Trophoblast cell (in vitro differentiated cells and primary cell): Measurements from ENCODE around the gene TRIM65.
"Not testable (repeated sequence)": the region's sequence is repeated elsewhere in the genome, so short reads cannot be mapped to it uniquely, and the experiment has no call there.

ENCODE experiments used
- DNase-seq, 2 donors: peaks; one replicate each; pipeline ENCODE4 v3.0.0-alpha.2; 2016
- H2AFZ ChIP-seq: 2 replicates; pipeline ENCODE4 v1.6.1; 2013; ENCODE audit warnings: low read length, moderate library complexity, mild to moderate bottlenecking; ENCODE audit not compliant: insufficient read depth, poor library complexity
- H2AK5ac ChIP-seq: 2 replicates; pipeline ENCODE4 v1.6.1; 2013; ENCODE audit warnings: mild to moderate bottlenecking, low read length
- H2BK120ac ChIP-seq: 2 replicates; pipeline ENCODE4 v1.6.1; 2013; ENCODE audit warnings: low read length, mild to moderate bottlenecking, moderate library complexity; ENCODE audit not compliant: insufficient read depth, poor library complexity
- H2BK12ac ChIP-seq: 2 replicates; pipeline ENCODE4 v1.6.1; 2013; ENCODE audit warnings: mild to moderate bottlenecking, low read length, moderate library complexity
- H2BK5ac ChIP-seq: 2 replicates; pipeline ENCODE4 v1.6.1; 2013; ENCODE audit warnings: low read length, low read depth, moderate library complexity, mild to moderate bottlenecking; ENCODE audit not compliant: poor library complexity
- H3K14ac ChIP-seq: 2 replicates; pipeline ENCODE4 v1.6.1; 2013; ENCODE audit warnings: mild to moderate bottlenecking, low read length
- H3K18ac ChIP-seq: 2 replicates; pipeline ENCODE4 v1.6.1; 2013; ENCODE audit warnings: mild to moderate bottlenecking, low read length
- H3K23ac ChIP-seq: 2 replicates; pipeline ENCODE4 v1.6.1; 2013; ENCODE audit warnings: low read length
- H3K27ac ChIP-seq: 2 replicates; pipeline ENCODE4 v1.5.1; 2013; ENCODE audit warnings: low read depth, mild to moderate bottlenecking, inconsistent platforms, low read length, moderate library complexity
- H3K27me3 ChIP-seq: 2 replicates; pipeline ENCODE4 v1.6.1; 2013; ENCODE audit warnings: inconsistent platforms, mild to moderate bottlenecking, low read length, moderate library complexity; ENCODE audit not compliant: insufficient read depth
- H3K36me3 ChIP-seq, 2 experiments: 1 replicate in 1 of 2; 2 replicates in 1 of 2; pipeline ENCODE4 v1.6.1; 2013; ENCODE audit warnings: low read length in 2 of 2, mild to moderate bottlenecking in 2 of 2, moderate library complexity in 1 of 2; ENCODE audit not compliant: insufficient read depth in 2 of 2, control insufficient read depth in 1 of 2
- H3K4ac ChIP-seq: 2 replicates; pipeline ENCODE4 v1.6.1; 2013; ENCODE audit warnings: low read depth, mild to moderate bottlenecking, low read length, moderate library complexity
- H3K4me1 ChIP-seq, 2 experiments: 1 replicate in 1 of 2; 2 replicates in 1 of 2; pipeline ENCODE4 v1.6.1; 2013; ENCODE audit warnings: low read length in 2 of 2, mild to moderate bottlenecking in 2 of 2, moderate library complexity in 1 of 2; ENCODE audit not compliant: insufficient read depth in 2 of 2, control insufficient read depth in 1 of 2
- H3K4me2 ChIP-seq: 2 replicates; pipeline ENCODE4 v1.6.1; 2013; ENCODE audit warnings: inconsistent platforms, mild to moderate bottlenecking, low read length, moderate library complexity
- H3K4me3 ChIP-seq: 2 replicates; pipeline ENCODE4 v1.5.1; 2013; ENCODE audit warnings: mild to moderate bottlenecking, low read depth, low read length, inconsistent platforms
- H3K79me1 ChIP-seq: one replicate; pipeline ENCODE4 v1.6.1; 2013; ENCODE audit warnings: low read length
- H3K79me2 ChIP-seq: 2 replicates; pipeline ENCODE4 v1.6.1; 2013; ENCODE audit warnings: low read length, mild to moderate bottlenecking; ENCODE audit not compliant: control insufficient read depth, insufficient read depth, poor library complexity
- H3K9ac ChIP-seq: 2 replicates; pipeline ENCODE4 v1.6.1; 2013; ENCODE audit warnings: mild to moderate bottlenecking, low read length
- H3K9me3 ChIP-seq: 2 replicates; pipeline ENCODE4 v1.6.1; 2013; ENCODE audit warnings: low read depth, mild to moderate bottlenecking, control low read depth, inconsistent platforms, low read length; ENCODE audit not compliant: insufficient read depth
- H4K12ac ChIP-seq: 2 replicates; pipeline ENCODE4 v1.6.1; 2013; ENCODE audit warnings: low read depth, mild to moderate bottlenecking, low read length, moderate library complexity
- H4K8ac ChIP-seq: 2 replicates; pipeline ENCODE4 v1.6.1; 2013; ENCODE audit warnings: low read depth, mild to moderate bottlenecking, low read length, moderate library complexity
- H4K91ac ChIP-seq: one replicate; pipeline ENCODE4 v1.6.1; 2013; ENCODE audit warnings: low read depth, mild to moderate bottlenecking, low read length, moderate library complexity
- WGBS: extraction: QIAGEN DNeasy Blood & Tissue Kit; methylation state at CpG from one replicate; pipeline ENCODE4 v1.1.7; 2013; ENCODE audit warnings: missing lambda C conversion rate; ENCODE audit not compliant: insufficient read length, insufficient coverage; ENCODE audit errors: extremely low coverage; 5-methylcytosine and 5-hydroxymethylcytosine counted together

Gene TRIM65

DNA sequence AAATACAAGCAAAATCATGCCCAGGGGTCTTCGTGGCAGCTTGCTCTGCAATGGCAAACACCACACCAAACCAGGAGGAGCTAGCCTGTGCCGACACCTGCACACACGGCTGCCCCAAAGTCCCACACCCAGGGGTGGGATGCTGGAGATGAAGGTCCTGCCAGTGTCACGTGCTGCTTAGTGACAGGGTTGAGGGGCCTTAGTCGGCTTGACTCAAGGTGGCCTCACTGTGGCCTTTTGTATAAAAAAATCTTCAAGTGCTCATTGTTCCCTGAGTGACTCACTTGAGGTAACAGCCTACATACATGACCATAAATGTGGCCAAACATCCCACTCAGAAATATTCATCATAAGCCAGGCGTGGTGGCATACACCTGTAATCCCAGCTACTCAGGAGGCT is 7.3 kb downstream of the TRIM65 start:
- Histone ChIP-seq H3K23ac (no peak overlapping the region), H3K27ac (no peak overlapping the region), H3K4ac (no peak overlapping the region), H3K4me3 (no peak overlapping the region), H2BK120ac (no peak overlapping the region), H4K8ac (no peak overlapping the region), H3K9me3 (peaks cover 2% of the 10 kb centered on the region), H3K4me1 (no peaks in the 10 kb centered on the region), H3K18ac (no peak overlapping the region), H3K27me3 (no peaks in the 10 kb centered on the region), H3K4me2 (no peak overlapping the region), H3K79me1 (no peaks in the 10 kb centered on the region), H3K79me2 (no peaks in the 10 kb centered on the region), H3K36me3 (peaks cover 21 to 25% of the 10 kb centered on the region in 2 experiments), H4K12ac (no peak overlapping the region), H3K14ac (no peak overlapping the region), H2BK5ac (no peak overlapping the region), H2AK5ac (no peak overlapping the region), H2AFZ (no peak overlapping the region), H3K9ac (no peak overlapping the region), H2BK12ac (no peak overlapping the region), H4K91ac (no peak overlapping the region)
- no CpG with 5 or more reads among the region's 6 CpGs for WGBS
- no peak for DNase-seq

DNA sequence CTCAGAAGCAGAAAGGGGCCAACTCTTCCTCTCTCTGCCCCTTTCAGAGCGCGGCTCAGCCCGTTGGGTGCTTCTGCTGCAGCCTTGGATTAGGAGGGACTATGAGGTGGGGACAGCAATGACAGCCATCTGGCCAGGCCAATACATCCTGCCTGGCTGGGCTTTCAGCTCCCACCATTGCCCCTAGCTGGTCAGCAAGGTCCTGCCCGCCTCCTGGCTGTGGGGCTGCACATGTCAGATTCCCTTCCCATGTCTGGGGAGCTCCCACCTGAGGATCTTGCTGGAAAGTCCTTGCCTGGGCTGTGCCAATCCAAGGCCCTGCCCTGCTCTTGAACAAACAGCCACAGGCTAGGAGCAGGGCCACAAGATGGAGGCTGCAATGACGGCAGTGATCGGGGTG is 8.3 kb downstream of the TRIM65 start:
- Histone ChIP-seq H3K4me2 (no peak overlapping the region), H3K79me1 (no peaks in the 10 kb centered on the region), H3K14ac (no peak overlapping the region), H3K4me1 (no peaks in the 10 kb centered on the region), H3K9me3 (peaks cover 2% of the 10 kb centered on the region), H2AFZ (no peak overlapping the region), H3K4ac (no peak overlapping the region), H2BK120ac (no peak overlapping the region), H3K23ac (no peak overlapping the region), H4K91ac (no peak overlapping the region), H3K18ac (no peak overlapping the region), H4K8ac (no peak overlapping the region), H4K12ac (no peak overlapping the region), H3K27ac (no peak overlapping the region), H2BK12ac (no peak overlapping the region), H3K36me3 (peaks cover 21 to 25% of the 10 kb centered on the region in 2 experiments), H3K79me2 (no peaks in the 10 kb centered on the region), H3K9ac (no peak overlapping the region), H2AK5ac (no peak overlapping the region), H3K4me3 (no peak overlapping the region), H3K27me3 (no peaks in the 10 kb centered on the region), H2BK5ac (no peak overlapping the region)
- no CpG with 5 or more reads among the region's 6 CpGs for WGBS
- no peak for DNase-seq

DNA sequence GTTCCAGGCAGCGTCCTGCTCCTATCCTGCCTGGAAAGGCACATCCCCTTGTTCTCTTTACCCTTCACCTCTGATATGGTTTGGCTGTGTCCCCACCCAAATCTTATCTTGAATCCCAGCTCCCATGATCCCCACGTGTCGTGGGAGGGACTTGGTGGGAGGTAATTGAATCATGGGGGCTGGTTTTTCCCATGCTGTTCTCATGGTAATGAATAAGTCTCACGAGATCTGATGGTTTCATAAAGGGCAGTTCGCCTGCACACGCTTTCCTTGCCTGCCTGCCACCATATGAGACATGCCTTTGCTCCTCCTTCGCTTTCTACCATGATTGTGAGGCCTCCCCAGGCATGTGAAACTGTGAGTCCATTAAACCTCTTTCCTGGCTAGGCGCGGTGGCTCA is 10.9 kb downstream of the TRIM65 start:
- not testable (repeated sequence) for H3K9ac ChIP-seq, H3K9me3 ChIP-seq, H2BK120ac ChIP-seq, H2AFZ ChIP-seq, H3K79me2 ChIP-seq, H3K27me3 ChIP-seq, H2AK5ac ChIP-seq, H3K4ac ChIP-seq, H3K14ac ChIP-seq, H4K12ac ChIP-seq, H3K4me1 ChIP-seq, DNase-seq, H3K23ac ChIP-seq, H2BK5ac ChIP-seq, H4K91ac ChIP-seq, H2BK12ac ChIP-seq, H3K36me3 ChIP-seq, H3K4me2 ChIP-seq, H3K79me1 ChIP-seq, H3K18ac ChIP-seq, H4K8ac ChIP-seq, H3K4me3 ChIP-seq, H3K27ac ChIP-seq
- no CpG with 5 or more reads among the region's 9 CpGs for WGBS

DNA sequence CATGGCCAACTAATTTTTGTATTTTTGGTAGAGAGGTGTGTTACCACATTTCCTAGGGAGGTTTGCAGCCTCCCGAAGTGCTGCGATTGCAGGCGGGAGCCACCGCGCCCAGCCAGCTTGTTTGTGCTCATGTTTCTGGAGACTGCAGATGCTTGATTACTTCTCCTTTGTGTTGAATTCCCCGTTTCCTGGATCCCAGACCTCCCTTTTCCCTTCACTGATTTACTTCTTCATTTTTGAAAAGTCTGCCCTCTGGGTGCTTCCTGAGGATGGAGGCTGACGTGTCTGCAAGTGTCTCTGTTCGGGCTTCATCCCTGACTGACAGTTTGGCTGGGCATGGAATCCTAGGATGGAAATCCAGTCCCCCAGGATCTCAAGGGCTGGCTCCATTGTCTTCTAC is 11.3 kb downstream of the TRIM65 start:
- H3K9me3 ChIP-seq, result peaks cover 2% of the 10 kb centered on the region
- H3K9ac ChIP-seq, result no peak overlapping the region
- H3K36me3 ChIP-seq, result peaks cover 3 to 4% of the 10 kb centered on the region in 2 experiments
- DNase-seq, result no peak
- H2AFZ ChIP-seq, result no peak overlapping the region
- no peak overlapping the region for H2BK5ac ChIP-seq
- H3K4me1 ChIP-seq, result no peaks in the 10 kb centered on the region
- no peak overlapping the region for H4K12ac ChIP-seq
- H3K27ac ChIP-seq, result no peak overlapping the region
- no peaks in the 10 kb centered on the region for H3K79me2 ChIP-seq
- no peak overlapping the region for H3K18ac ChIP-seq
- no peak overlapping the region for H2BK120ac ChIP-seq
- no peak overlapping the region for H3K23ac ChIP-seq
- no peak overlapping the region for H3K4me3 ChIP-seq
- H2BK12ac ChIP-seq, result no peak overlapping the region
- H3K27me3 ChIP-seq, result no peaks in the 10 kb centered on the region
- no CpG with 5 or more reads among the region's 8 CpGs for WGBS
- H3K4me2 ChIP-seq, result no peak overlapping the region
- no peak overlapping the region for H4K8ac ChIP-seq
- H3K79me1 ChIP-seq, result no peaks in the 10 kb centered on the region
- no peak overlapping the region for H3K4ac ChIP-seq
- no peak overlapping the region for H3K14ac ChIP-seq
- no peak overlapping the region for H2AK5ac ChIP-seq
- H4K91ac ChIP-seq, result no peak overlapping the region
